ENCODE data around the gene ACBD6.
A peak's percentile ranks its signal among the peaks of the same experiment; 100 is the strongest.

ACBD6 gene

DNA sequence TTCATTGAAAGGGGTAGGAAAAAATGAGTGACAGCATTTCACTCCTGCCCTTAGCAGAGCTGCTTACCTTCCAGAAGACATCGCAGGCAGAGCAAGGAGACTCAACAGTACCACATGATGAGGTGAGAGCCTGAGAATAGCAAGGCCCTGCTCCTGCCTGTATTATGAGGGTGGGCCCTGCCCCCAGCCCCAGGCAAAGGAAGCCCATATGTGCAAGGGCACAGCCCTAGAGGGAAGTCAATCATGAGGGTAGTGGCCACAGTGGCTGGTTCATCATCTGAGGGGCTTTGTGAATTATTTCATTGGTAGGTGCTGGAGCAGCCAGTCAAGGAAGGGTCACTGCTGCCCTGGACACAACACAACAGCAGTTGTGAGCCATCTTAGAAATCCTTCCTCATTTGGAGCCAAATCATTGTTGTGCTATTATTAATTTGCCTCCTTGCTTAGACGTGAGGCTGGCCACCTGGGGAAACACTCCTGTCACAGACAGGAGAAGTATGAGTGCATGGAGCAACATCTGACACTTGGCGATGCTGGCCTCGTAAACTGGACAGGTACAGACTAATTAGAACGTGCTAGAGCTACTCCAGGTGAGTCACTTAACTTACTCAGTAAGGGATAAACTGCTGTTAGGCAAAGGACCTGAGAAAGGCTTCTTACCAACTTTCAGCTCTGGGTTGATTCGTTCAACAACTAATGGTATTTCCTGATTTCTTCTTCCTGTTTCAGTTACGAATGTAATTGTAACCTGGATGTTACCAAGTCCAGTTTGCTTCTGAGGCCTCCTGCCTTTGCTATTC is 22.7 kb upstream of the ACBD6 start:
- no peak for DNase-seq

DNA sequence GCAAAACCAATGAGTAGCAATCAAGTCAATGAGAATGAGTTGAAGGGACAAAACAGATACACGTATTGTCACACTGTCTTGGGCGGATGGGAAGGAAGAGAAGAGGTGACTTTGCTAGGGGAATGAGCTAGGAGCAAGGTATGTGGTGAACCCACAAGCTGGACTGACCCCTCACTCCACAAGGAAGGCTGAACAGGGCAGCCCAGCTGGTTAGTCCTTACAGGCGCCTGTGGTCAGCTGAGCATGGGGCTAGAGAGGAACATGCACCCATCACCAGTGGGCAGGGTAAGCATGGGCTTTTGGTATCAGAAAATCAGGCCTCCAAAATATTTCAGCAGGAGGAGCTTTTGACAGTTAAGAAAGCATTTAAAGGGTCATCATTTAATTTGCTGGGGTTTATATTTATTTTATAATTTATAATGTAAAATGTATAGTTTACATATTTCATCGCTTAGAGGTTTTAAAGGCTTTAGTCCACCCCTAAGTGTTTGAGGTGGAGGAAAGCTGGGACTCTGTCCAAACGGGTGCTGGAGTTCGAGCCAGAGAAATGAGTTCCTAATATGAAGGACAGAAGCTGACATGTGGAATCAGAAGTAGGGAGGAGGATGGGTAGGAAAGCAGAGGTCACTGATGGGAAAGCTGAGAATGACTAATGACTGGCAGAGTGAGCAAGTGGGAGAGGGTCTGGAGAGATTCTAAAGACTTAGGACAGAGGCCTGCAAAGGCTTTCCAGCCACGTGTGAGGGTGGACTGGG is 22.0 kb upstream of the ACBD6 start:
- DNase-seq = no peak

- DNase-seq = no peak
Observed at GRCh38 chr1:180522213-180522515, 19.8 kb upstream of the ACBD6 start.

DNA sequence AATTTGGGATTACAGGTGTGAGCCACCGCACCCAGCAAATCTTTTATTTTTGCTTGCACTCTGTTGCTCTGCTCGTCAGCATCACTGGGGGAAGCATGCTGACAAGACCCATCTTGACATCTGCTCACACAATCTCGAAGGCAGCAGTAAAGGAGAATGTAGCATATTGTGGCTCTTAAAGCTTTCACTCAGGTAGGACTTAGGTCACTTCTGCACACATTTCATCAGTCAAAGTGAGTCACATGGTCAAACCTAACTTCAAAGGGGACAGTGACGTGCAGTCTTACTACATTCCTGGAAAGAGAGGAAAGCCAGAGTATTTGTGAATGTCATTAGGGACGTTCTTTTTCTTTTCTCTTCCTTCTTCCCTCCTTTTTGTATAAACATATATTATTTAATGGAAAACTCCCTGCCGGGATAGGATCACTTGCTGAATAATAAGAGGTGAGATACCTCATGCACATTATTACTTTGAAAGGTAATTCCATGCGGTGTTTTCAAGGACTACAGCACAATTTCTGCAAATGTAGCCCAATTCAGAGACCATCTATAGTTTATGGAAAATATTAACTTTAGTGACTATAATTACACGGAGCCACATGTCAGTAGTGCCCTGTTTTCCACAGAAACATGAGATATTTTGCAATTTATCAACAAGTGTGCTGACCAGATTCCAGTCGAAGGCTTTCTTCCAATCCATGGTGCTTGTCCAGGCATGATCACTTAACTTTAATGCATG is 19.3 kb upstream of the ACBD6 start:
- DNase-seq = no peak

- no peak for DNase-seq
Observed at GRCh38 chr1:180519846-180520245, 17.5 kb upstream of the ACBD6 start.

GRCh38 chr1:180515857-180516388 is 13.5 kb upstream of the ACBD6 start:
- peak; percentile 50 for DNase-seq

GRCh38 chr1:180515364-180515763 is 13.0 kb upstream of the ACBD6 start:
- no peak for DNase-seq

GRCh38 chr1:180513531-180513930 is 11.2 kb upstream of the ACBD6 start:
- DNase-seq = no peak

DNA sequence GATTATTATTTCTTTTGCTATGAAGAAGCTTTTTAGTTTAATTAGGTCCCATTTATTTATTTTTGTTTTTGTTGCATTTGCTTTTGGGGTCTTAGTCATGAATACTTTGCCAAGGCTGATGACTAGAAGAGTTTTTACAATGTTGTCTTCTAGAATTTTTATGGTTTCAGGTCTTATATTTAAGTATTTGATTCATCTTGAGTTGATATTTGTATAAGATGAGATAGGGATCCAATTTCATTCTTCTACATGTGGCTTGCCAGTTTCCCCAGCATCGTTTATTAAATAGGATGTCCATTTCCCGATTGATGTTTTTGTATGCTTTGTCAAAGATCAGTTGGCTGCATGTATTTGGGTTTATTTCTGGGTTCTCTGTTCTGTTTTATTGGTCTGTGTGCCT is 8.5 kb upstream of the ACBD6 start:
- DNase-seq = no peak

DNA sequence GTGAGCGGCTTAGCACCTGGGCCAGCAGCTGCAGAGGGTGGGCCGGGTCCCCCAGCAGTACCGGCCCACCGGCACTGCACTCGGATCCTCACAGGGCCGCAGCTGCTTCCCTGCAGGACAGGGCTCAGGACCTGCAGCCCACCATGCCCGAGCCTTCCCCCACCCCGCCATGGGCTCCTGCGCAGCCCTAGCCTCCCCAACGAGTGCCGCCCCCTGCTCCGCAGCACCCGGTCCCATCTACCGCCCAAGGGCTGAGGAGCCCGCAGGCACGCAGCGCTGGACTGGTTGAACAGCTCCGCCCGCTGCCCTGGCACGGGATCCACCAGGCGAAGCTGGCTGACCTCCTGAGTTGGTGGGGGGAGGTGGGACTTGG is 6.3 kb upstream of the ACBD6 start:
- DNase-seq = no peak

- no peak for DNase-seq
Observed at GRCh38 chr1:180507795-180508724, 5.7 kb upstream of the ACBD6 start.

DNA sequence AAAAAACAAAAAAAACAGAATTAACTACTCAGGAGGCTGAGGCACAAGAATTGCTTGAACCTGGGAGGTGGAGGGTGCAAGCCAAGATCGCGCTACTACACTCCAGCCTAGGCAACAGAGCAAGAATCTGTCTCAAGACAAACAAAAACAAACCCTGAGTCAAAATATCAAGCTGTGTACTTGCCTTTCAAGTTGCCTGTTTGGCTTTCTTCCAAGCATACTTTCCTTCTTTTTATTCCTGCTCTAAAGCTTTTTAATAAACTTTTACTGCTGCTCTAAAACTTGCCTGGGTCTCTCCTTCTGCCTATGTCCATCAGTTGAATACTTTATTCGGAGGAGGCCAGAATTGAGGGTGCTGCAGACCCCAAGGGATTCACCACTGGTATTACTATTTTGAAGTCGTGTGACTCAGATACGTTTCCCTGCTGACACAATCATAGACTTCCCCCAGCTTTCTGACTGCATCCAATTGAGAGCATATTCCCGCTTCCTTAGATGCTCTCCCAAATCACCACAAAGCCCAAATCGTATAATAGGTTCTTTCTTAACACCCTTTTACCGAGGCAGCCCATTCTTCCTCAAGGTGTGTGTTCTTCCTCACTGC is 3.5 kb upstream of the ACBD6 start:
- DNase-seq = no peak

GRCh38 chr1:180504186-180504585 is 1.8 kb upstream of the ACBD6 start:
- DNase-seq = no peak

- no peak for DNase-seq
Observed at GRCh38 chr1:180503280-180503862, 994 bp upstream of the ACBD6 start.

DNA sequence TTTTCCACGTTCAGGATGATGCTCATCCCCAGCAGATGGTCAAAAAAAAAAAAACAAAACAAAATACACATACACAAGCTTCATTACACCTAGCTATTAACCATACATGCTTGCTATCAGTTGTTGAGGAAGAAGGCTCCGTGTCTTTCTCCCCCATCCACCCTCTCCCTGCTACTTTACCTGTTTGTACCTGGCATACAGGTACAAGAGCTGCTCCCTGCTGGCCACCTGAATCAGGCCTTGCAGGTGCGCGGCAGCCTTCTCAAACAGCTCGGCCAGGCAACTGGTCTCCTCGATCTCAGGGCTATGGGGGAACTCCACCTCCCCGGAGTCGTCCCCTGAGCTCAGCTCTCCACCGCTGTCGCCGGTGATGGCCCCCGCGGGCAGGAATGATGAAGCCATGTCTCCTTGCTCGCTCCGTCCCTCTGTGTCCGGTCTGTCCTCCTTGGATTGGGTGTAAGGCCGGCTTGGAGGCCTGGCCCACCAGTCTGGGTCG is 464 bp downstream of the ACBD6 start:
- DNase-seq = no peak

DNA sequence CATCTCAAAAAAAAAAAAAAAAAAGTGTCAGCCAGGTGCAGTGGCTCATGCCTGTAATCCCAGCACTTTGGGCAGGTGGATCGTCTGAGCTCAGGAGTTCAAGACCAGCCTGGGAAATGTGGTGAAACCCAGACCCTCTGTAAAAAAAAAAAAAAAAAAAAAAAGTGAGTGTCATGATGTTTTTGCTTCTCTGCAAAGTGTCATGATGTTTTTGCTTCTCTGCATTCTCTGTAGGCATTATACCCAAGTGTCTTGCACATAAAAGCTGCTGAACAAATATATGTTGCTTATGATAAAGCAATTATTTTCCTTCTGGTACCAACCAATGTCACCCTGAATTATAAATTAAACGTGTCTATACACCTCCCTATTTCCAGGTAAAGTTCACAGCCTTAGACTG is 1.7 kb downstream of the ACBD6 start:
- no peak for DNase-seq

GRCh38 chr1:180498594-180498993 is 3.8 kb downstream of the ACBD6 start:
- no peak for DNase-seq

GRCh38 chr1:180497826-180498225 is 4.6 kb downstream of the ACBD6 start:
- DNase-seq = no peak

DNA sequence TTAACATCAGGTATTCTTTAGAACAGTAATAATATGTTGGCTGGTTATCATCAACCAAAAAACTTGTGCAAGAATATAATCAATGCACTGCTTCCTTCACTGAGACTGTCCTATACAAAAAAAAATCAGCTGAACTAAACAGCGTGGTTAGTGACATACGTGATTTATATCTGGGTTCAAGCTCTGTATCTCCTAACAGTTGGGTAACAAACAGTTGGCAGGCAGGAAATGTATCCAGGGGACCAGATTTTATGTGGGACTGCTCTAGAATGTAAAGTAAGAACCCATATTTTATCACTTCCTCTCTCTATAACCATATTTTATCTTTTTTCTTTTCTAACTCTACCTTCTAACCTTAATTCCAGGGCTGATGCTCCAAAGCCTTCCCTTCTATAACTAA is 8.0 kb downstream of the ACBD6 start:
- no peak for DNase-seq

DNA sequence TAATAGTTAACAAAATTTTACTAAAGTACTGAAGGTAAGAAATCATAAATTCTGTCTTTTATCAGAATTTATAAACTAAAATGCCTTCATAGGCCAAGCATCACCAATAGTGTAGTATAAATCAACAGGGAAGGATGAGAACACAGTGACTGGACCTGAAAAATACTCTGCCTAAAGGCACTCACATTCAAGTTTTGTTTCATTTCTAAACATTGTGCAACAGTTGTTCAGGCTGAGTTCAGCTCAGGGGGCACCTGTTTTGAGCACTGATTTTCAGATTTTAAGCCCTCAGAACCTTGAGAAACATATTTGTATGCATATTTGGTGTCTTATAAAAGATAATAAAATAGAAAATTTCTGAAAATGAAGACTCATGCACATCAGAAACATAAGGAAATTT is 12.4 kb downstream of the ACBD6 start:
- DNase-seq = no peak

GRCh38 chr1:180489313-180489712 is 13.1 kb downstream of the ACBD6 start:
- DNase-seq = no peak

DNA sequence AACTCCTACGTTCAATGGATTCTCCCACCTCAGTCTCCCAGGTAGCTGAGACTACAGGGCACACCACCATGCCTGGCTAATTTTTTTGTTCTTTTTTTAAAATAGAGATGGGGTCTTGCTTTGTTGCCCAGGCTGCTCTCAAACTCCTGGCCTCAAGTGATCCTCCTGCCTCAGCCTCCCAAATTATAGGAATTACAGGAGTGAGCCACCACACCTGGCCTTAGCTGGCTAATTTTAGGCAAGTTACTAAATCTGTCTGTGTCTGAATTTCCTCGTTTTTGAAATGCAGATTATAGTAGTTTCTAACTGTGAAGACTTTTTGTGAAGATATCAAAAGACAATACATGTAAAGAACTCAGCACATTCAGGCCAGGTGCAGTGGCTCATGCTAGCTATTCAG is 13.7 kb downstream of the ACBD6 start:
- no peak for DNase-seq

Data from activated naive CD4-positive, alpha-beta T cell treated with anti-CD3 and anti-CD28 coated beads, Interleukin-2, amount 50 U/mL, for 16 hours (primary cell).